Measurements from ENCODE around the gene SLFN12L. TPM values are rescaled to one million over a fixed set of nuclear protein-coding genes. Genes with fewer than 3 reads are reported as not detected.
"Not testable (repeated sequence)": the region's sequence is repeated elsewhere in the genome, so short reads cannot be mapped to it uniquely, and the experiment has no call there.

Gene SLFN12L
- total RNA-seq, 1 experiment from 2014 or later: not detected

DNA sequence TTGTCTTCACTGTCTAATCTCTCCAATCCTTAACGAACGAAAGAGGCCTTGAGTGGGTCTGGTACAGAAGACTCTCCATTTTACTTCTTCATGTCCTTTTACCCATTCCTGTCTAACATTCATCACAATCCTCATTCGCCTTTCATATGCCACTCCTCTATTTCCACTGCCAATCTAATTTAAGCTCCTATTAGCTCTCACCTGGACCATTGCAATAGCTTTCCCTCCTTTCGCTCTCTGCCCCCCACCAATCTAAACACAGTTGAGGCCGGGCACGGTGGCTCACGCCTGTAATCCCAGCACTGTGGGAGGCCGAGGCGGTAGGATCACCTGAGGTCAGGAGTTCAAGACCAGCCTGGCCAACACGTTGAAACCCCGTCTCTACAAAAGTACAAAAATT, 29.5 kb upstream of the SLFN12L start:
- peaks cover 6% of the 10 kb centered on the region; the same call in 1 of the 2 replicates for H3F3A ChIP-seq (ENCODE audit: insufficient read depth, low read depth)
- TF ChIP-seq, protein P1, sequence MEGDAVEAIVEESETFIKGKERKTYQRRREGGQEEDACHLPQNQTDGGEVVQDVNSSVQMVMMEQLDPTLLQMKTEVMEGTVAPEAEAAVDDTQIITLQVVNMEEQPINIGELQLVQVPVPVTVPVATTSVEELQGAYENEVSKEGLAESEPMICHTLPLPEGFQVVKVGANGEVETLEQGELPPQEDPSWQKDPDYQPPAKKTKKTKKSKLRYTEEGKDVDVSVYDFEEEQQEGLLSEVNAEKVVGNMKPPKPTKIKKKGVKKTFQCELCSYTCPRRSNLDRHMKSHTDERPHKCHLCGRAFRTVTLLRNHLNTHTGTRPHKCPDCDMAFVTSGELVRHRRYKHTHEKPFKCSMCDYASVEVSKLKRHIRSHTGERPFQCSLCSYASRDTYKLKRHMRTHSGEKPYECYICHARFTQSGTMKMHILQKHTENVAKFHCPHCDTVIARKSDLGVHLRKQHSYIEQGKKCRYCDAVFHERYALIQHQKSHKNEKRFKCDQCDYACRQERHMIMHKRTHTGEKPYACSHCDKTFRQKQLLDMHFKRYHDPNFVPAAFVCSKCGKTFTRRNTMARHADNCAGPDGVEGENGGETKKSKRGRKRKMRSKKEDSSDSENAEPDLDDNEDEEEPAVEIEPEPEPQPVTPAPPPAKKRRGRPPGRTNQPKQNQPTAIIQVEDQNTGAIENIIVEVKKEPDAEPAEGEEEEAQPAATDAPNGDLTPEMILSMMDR (conservative IDR thresholded peaks at IDR 0.05): no peak
- TF ChIP-seq EZH2 (IDR thresholded peaks at IDR 0.05; ENCODE audit: low read depth): no peak
- H3K4me2 ChIP-seq: peak overlapping the region; percentile 91
- peaks cover 16% of the 10 kb centered on the region for H3K27me3 ChIP-seq (ENCODE audit: insufficient read depth, low read depth)
- no peak overlapping the region for H3K27ac ChIP-seq
- H3K4me1 ChIP-seq (replicated peaks; ENCODE audit: insufficient read depth): peaks cover 10% of the 10 kb centered on the region
- no peaks in the 10 kb centered on the region for H3K36me3 ChIP-seq (ENCODE audit: low read depth)
- TSS peak; percentile 84 for BruUV-seq (replicated peaks)
- no peaks in the 10 kb centered on the region for H3K9me3 ChIP-seq (ENCODE audit: insufficient read depth, low read depth)
- H2AFZ ChIP-seq: peak overlapping the region; percentile 95; the same call in 1 of the 2 replicates
- no peak for DNase-seq
- CTCF ChIA-PET: no interaction called here
- H4K20me1 ChIP-seq (ENCODE audit: insufficient read depth): no peaks in the 10 kb centered on the region
- POLR2A ChIA-PET (ENCODE audit: unreplicated experiment): no interaction called here
- H3K4me3 ChIP-seq: no peak overlapping the region; the same call in 1 of the 2 replicates
- H3K79me2 ChIP-seq (ENCODE audit: low read depth): peaks cover 34% of the 10 kb centered on the region
- H3K9me2 ChIP-seq (ENCODE audit: insufficient read depth): no peaks in the 10 kb centered on the region
- intact Hi-C loops (cut with micrococcal nuclease; ENCODE audit: unreplicated experiment): no loop called here

DNA sequence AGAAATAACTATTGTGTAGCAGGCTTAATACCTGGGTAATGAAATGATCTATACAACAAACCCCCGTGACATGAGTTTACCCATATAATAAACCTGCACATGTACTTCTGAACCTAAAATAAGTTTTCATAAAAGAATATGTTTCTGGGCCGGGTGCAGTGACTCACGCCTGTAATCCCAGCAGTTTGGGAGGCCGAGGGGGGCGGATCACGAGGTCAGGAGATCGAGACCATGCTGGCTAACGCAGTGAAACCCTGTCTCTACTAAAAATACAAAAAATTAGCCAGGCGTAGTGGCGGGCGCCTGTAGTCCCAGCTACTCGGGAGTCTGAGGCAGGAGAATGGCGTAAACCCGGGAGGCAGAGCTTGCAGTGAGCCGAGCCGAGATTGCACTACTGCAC, 25.7 kb upstream of the SLFN12L start:
- H3K36me3 ChIP-seq (ENCODE audit: low read depth); H3K9me3 ChIP-seq (ENCODE audit: insufficient read depth, low read depth); POLR2A ChIA-PET (ENCODE audit: unreplicated experiment); BruUV-seq (replicated peaks); H2AFZ ChIP-seq; H3K4me1 ChIP-seq (replicated peaks; ENCODE audit: insufficient read depth); H4K20me1 ChIP-seq (ENCODE audit: insufficient read depth); H3K4me3 ChIP-seq; H3K9me2 ChIP-seq (ENCODE audit: insufficient read depth); H3F3A ChIP-seq (ENCODE audit: insufficient read depth, low read depth); H3K4me2 ChIP-seq; H3K27ac ChIP-seq; intact Hi-C loops (cut with micrococcal nuclease; ENCODE audit: unreplicated experiment); DNase-seq; H3K79me2 ChIP-seq (ENCODE audit: low read depth): not testable (repeated sequence)
- H3K27me3 ChIP-seq (ENCODE audit: insufficient read depth, low read depth): peaks cover 25% of the 10 kb centered on the region
- CTCF ChIA-PET: interaction anchor here (0.7 kb wide), 1 partner anchor 185 kb away, joined by 4 read pairs; no protein-coding TSS in a partner anchor

DNA sequence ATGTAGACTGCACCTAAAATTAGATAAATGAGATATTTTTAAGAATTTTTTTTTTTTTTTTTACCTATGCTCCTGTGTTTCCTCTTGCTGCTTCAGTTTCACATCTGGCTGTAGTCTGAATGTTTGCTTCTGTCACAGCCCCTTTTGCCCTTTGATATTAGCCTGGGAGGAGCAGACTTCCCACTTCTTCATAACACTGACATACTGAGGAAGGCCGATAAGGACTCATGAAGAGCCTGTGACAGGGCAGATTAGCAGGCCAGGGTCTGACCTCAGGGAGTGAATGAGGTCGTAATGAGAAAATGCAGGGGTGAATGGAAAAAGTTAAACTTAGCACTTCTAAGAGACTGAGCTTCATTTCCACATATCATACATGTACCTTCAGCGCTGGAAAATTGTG, 23.2 kb upstream of the SLFN12L start, which contains the start of gene SLFN14:
Gene SLFN14, minus strand, starts transcription at position 117 of the 400 bp plus-strand sequence. CDS start 2,757 bp downstream, outside the sequence.
- Histone ChIP-seq H4K20me1 (ENCODE audit: insufficient read depth) (no peaks in the 10 kb centered on the region), H3K4me1 (replicated peaks; ENCODE audit: insufficient read depth) (no peaks in the 10 kb centered on the region), H3K9me3 (ENCODE audit: insufficient read depth, low read depth) (no peaks in the 10 kb centered on the region), H2AFZ (no peak within 1 kb of the TSS), H3K27ac (no peak within 1 kb of the TSS), H3F3A (ENCODE audit: insufficient read depth, low read depth) (no peaks in the 10 kb centered on the region), H3K4me3 (no peak within 1 kb of the TSS), H3K79me2 (ENCODE audit: low read depth) (no peaks in the 10 kb centered on the region), H3K36me3 (ENCODE audit: low read depth) (no peaks in the 10 kb centered on the region), H3K27me3 (ENCODE audit: insufficient read depth, low read depth) (peaks cover 37% of the 10 kb centered on the region), H3K9me2 (ENCODE audit: insufficient read depth) (no peaks in the 10 kb centered on the region), H3K4me2 (no peak within 1 kb of the TSS)
- intact Hi-C loops (cut with micrococcal nuclease; ENCODE audit: unreplicated experiment): no loop called here
- TF ChIP-seq EZH2 (IDR thresholded peaks at IDR 0.05; ENCODE audit: low read depth): no peak
- TF ChIP-seq, protein P1 (conservative IDR thresholded peaks at IDR 0.05): no peak
- no TSS peak for BruUV-seq (replicated peaks)
- ChIA-PET CTCF (no interaction called here), POLR2A (ENCODE audit: unreplicated experiment) (no interaction called here)
- DNase-seq: no peak
